PC-3 (cell line): Measurements from ENCODE around the gene CTRB1.

Experiments used
- EZH2 ChIP-seq: fragments of 300-600 bp; sonication (generic); IDR thresholded peaks from one replicate; pipeline ENCODE4 v1.6.1; 2017; ENCODE audit warnings: antibody characterized with exemption, mild to moderate bottlenecking, low read length; ENCODE audit not compliant: unreplicated experiment
- TF ChIP-seq, protein P1 (sequence below): fragments of 300-600 bp; sonication (generic); conservative IDR thresholded peaks from 2 replicates; pipeline ENCODE4 v1.5.1; 2017; ENCODE audit warnings: antibody characterized with exemption, low read depth, mild to moderate bottlenecking, low read length

- TF ChIP-seq EZH2, result no peak
- TF ChIP-seq, protein P1, sequence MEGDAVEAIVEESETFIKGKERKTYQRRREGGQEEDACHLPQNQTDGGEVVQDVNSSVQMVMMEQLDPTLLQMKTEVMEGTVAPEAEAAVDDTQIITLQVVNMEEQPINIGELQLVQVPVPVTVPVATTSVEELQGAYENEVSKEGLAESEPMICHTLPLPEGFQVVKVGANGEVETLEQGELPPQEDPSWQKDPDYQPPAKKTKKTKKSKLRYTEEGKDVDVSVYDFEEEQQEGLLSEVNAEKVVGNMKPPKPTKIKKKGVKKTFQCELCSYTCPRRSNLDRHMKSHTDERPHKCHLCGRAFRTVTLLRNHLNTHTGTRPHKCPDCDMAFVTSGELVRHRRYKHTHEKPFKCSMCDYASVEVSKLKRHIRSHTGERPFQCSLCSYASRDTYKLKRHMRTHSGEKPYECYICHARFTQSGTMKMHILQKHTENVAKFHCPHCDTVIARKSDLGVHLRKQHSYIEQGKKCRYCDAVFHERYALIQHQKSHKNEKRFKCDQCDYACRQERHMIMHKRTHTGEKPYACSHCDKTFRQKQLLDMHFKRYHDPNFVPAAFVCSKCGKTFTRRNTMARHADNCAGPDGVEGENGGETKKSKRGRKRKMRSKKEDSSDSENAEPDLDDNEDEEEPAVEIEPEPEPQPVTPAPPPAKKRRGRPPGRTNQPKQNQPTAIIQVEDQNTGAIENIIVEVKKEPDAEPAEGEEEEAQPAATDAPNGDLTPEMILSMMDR, result no peak
These were observed 37.2 kb upstream of the CTRB1 start for GRCh38 chr16:75181630-75182029.
